ENCODE measurements around the gene NPR2. TPM values are rescaled to one million over a fixed set of nuclear protein-coding genes. Genes with fewer than 3 reads are reported as not detected.

The NPR2 gene
- total RNA-seq, 6 experiments from 2014 or later, result 2.8 to 34.5 (median 13.1) TPM

DNA sequence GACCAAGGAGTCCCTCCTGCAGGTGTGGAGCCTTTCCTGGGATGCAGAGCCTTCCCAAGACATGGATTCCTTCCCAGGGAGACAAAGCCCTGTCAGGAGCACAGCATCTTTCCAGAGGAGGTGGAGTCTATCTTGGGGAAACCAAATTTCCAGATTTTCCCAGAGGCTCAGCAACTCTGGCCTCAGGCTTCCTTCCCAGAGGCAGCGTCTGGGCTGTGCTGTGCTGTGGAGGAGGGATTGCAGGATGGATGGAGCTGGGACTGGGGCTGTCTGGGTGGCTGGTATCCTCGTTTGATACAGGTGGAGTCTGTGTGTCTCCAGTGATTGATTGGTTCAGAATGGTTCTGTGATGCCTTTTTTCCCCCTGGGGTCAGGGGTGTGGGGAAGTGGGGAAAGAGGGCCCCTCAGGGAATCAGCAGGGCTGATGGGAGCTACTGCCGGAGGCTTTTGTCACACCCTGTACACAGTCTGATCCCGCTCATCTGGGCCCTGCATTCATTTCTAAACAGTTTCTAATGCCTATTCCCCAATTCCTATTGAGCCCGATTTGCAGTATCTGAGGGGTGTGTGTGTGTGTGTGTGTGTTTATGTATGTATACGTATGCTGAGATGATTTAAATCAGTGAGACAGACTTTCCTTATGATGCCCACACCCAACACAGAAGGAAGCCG is 62.8 kb downstream of the NPR2 start:
- intact Hi-C loops (cut with DNase I), result no loop called here
- no peaks in the 10 kb centered on the region for H3K4me1 ChIP-seq
- WGBS (ENCODE audit: insufficient coverage, low coverage, low lambda C conversion rate, missing lambda C conversion rate), result 81% methylated on average over 5 of the region's 7 CpGs
- no peak overlapping the region for H3K4me3 ChIP-seq
- H3K9me3 ChIP-seq, result no peaks in the 10 kb centered on the region
- H3K27me3 ChIP-seq, result no peaks in the 10 kb centered on the region
- H3K36me3 ChIP-seq, result no peaks in the 10 kb centered on the region
- ATAC-seq, result no peak
- peak in 1 of 3 donors; percentile 17 for DNase-seq
- no peak overlapping the region for H3K27ac ChIP-seq
- TF ChIP-seq, protein P1, sequence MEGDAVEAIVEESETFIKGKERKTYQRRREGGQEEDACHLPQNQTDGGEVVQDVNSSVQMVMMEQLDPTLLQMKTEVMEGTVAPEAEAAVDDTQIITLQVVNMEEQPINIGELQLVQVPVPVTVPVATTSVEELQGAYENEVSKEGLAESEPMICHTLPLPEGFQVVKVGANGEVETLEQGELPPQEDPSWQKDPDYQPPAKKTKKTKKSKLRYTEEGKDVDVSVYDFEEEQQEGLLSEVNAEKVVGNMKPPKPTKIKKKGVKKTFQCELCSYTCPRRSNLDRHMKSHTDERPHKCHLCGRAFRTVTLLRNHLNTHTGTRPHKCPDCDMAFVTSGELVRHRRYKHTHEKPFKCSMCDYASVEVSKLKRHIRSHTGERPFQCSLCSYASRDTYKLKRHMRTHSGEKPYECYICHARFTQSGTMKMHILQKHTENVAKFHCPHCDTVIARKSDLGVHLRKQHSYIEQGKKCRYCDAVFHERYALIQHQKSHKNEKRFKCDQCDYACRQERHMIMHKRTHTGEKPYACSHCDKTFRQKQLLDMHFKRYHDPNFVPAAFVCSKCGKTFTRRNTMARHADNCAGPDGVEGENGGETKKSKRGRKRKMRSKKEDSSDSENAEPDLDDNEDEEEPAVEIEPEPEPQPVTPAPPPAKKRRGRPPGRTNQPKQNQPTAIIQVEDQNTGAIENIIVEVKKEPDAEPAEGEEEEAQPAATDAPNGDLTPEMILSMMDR (IDR thresholded peaks at IDR 0.05), result no peak
- TF ChIP-seq POLR2A (IDR thresholded peaks at IDR 0.05), result no peak

DNA sequence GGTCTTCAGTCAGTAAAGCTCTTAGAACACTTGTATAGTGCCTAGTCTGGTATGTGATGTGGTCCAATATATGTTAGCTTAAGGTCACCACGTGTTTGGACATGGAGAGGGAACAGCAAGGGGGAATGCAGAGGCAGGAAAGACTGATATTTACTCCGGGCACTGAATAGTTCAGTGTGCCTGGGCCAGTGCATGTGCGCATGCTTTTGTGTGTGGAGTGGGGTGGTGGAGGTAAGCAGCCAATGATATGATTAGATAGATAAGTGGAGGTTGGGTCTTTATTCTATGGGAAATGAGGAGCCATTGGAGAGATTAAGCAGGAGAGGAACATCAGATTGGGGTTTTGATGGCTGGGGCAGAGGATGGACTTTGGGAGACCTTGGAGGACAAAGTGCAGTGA is 64.8 kb downstream of the NPR2 start:
- H3K36me3 ChIP-seq, result no peaks in the 10 kb centered on the region
- no peaks in the 10 kb centered on the region for H3K4me1 ChIP-seq
- no peak for DNase-seq
- H3K9me3 ChIP-seq, result no peaks in the 10 kb centered on the region
- 78% methylated on average over 3 of the region's 3 CpGs for WGBS (ENCODE audit: insufficient coverage, low coverage, low lambda C conversion rate, missing lambda C conversion rate)
- no peak overlapping the region for H3K27ac ChIP-seq
- TF ChIP-seq, protein P1 (IDR thresholded peaks at IDR 0.05), result no peak
- TF ChIP-seq POLR2A (IDR thresholded peaks at IDR 0.05), result no peak
- ATAC-seq, result no peak
- intact Hi-C loops (cut with DNase I), result no loop called here
- H3K27me3 ChIP-seq, result no peaks in the 10 kb centered on the region
- no peak overlapping the region for H3K4me3 ChIP-seq

DNA sequence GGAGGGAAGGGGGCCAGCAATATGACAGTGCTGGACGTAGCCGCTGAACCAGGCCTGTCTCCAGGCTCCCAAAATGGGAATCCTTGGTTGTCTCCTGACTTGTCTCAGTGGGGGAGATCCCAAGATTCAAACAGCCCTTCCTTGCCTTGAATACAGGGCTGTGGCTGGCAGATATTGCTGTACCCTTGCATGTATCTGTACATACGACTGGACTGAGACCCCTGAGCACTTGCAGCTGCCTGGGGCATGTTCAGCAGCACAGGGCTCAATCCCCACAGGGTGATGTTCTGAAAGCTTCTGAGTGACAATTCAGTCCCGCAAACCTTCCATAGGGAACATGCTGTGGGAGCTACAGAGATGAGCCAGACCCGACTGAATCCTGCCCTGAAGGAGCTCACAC is 65.5 kb downstream of the NPR2 start:
- intact Hi-C loops (cut with DNase I), result no loop called here
- Histone ChIP-seq H3K9me3 (no peaks in the 10 kb centered on the region), H3K4me3 (no peak overlapping the region), H3K4me1 (no peaks in the 10 kb centered on the region), H3K36me3 (no peaks in the 10 kb centered on the region), H3K27me3 (no peaks in the 10 kb centered on the region), H3K27ac (no peak overlapping the region)
- ATAC-seq (no peak), DNase-seq (peak in 1 of 3 donors; percentile 15)
- 86% methylated on average over 1 of the region's 5 CpGs for WGBS (ENCODE audit: insufficient coverage, low coverage, low lambda C conversion rate, missing lambda C conversion rate)
- TF ChIP-seq, protein P1 (IDR thresholded peaks at IDR 0.05), result no peak
- TF ChIP-seq POLR2A (IDR thresholded peaks at IDR 0.05), result no peak

DNA sequence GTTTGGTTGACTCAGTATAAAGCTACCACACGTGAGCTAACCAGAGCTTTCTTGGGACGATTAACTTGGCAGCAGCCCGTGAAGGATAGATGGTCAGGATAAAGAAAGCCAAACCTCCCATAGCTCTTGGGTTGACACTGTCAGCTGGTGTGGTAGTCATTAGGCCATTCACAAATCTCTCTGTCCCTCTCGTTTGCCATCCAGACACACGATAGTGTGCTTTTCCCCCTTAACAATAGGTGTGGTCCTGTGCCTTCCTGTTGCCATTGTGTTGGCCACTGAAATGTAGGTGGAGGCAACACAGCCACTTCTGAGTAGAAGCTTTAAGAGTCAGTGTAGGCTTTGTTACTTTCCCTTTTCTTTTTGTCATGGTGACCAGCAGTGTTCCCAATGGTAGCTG is 67.1 kb downstream of the NPR2 start:
- Histone ChIP-seq H3K36me3 (no peaks in the 10 kb centered on the region), H3K4me1 (no peaks in the 10 kb centered on the region), H3K27ac (no peak overlapping the region), H3K4me3 (no peak overlapping the region), H3K27me3 (no peaks in the 10 kb centered on the region), H3K9me3 (no peaks in the 10 kb centered on the region)
- no peak for TF ChIP-seq POLR2A (IDR thresholded peaks at IDR 0.05)
- TF ChIP-seq, protein P1 (IDR thresholded peaks at IDR 0.05), result no peak
- no peak for ATAC-seq
- no peak for DNase-seq
- intact Hi-C loops (cut with DNase I), result no loop called here
- WGBS (ENCODE audit: insufficient coverage, low coverage, low lambda C conversion rate, missing lambda C conversion rate), result 78% methylated on average over 4 of the region's 5 CpGs

Small RNA genes within 50 kb of the gene (small RNA-seq; reads per million reads assigned to genes)
- gene HINT2, result 1.5 to 2.1 reads per million in 2 experiments

Other genes starting within 250 kb of the NPR2 start
- gene TESK1, start 186.3 kb upstream of the NPR2 start, total RNA-seq, result 10 to 100 TPM; 10.7 to 17.2 (median 13.4) TPM
- 1 to 10 TPM in 4 of 6 experiments, under 1 TPM in 2; 0.60 to 6.9 (median 2.3) TPM for gene CD72, start 173.2 kb upstream of the NPR2 start, total RNA-seq
- under 1 TPM in 5 of 6 experiments, not detected in 1; 0.18 to 0.58 (median 0.37) TPM for gene SIT1, start 140.7 kb upstream of the NPR2 start, total RNA-seq
- gene RMRP, start 133.6 kb upstream of the NPR2 start, total RNA-seq, result over 10,000 TPM in 2 of 6 experiments, 1,000 to 10,000 TPM in 4; 1,534 to 17,791 (median 6,650) TPM
- 10 to 100 TPM; 10.0 to 24.2 (median 15.3) TPM for gene CCDC107, start 133.3 kb upstream of the NPR2 start, total RNA-seq
- 1 to 10 TPM in 1 of 6 experiments, under 1 TPM in 5; 0.11 to 3.6 (median 0.43) TPM for gene ARHGEF39, start 126.4 kb upstream of the NPR2 start, total RNA-seq
- 1 to 10 TPM in 1 of 6 experiments, under 1 TPM in 4, not detected in 1; 0.64 to 1.6 (median 0.93) TPM for gene CA9, start 117.7 kb upstream of the NPR2 start, total RNA-seq
- gene TPM2, start 101.7 kb upstream of the NPR2 start, total RNA-seq, result 10 to 100 TPM in 4 of 6 experiments, 1 to 10 TPM in 2; 4.7 to 23.3 (median 12.4) TPM
- gene TLN1, start 59.4 kb upstream of the NPR2 start, total RNA-seq, result 100 to 1,000 TPM; 103 to 168 (median 128) TPM
- 10 to 100 TPM; 12.1 to 35.2 (median 17.8) TPM for gene CREB3, start 58.9 kb upstream of the NPR2 start, total RNA-seq
- 10 to 100 TPM; 29.5 to 53.7 (median 35.2) TPM for gene GBA2, start 42.4 kb upstream of the NPR2 start, total RNA-seq
- 10 to 100 TPM in 5 of 6 experiments, 1 to 10 TPM in 1; 9.5 to 13.0 (median 11.4) TPM for gene RGP1, start 42.3 kb upstream of the NPR2 start, total RNA-seq
- gene MSMP, start 37.3 kb upstream of the NPR2 start, total RNA-seq, result not detected
- gene SPAG8, start 20.7 kb downstream of the NPR2 start, total RNA-seq, result 1 to 10 TPM in 1 of 6 experiments, under 1 TPM in 2, not detected in 3; 0.42 to 1.3 (median 0.80) TPM
- gene HINT2, start 23.5 kb downstream of the NPR2 start, total RNA-seq, result 10 to 100 TPM; 46.0 to 86.3 (median 67.1) TPM
- not detected for gene FAM221B, start 37.1 kb downstream of the NPR2 start, total RNA-seq
- gene TMEM8B, start 37.6 kb downstream of the NPR2 start, total RNA-seq, result 1 to 10 TPM; 1.7 to 4.7 (median 3.5) TPM
- not detected for gene OR13J1, start 78.8 kb downstream of the NPR2 start, total RNA-seq
- gene HRCT1, start 114.6 kb downstream of the NPR2 start, total RNA-seq, result 1 to 10 TPM in 3 of 6 experiments, under 1 TPM in 3; 0.40 to 1.4 (median 0.98) TPM
- gene SPAAR, start 117.9 kb downstream of the NPR2 start, total RNA-seq, result 1 to 10 TPM in 1 of 6 experiments, under 1 TPM in 5; 0.37 to 1.4 (median 0.84) TPM
- gene OR2S2, start 166.6 kb downstream of the NPR2 start, total RNA-seq, result not detected
- 1 to 10 TPM; 2.0 to 6.2 (median 2.6) TPM for gene RECK, start 245.3 kb downstream of the NPR2 start, total RNA-seq